GM19023 (cell line): ENCODE data around the gene DAB2IP.

Source experiments
- ATAC-seq: cut with Tn5 transposase; IDR thresholded peaks from one replicate; pipeline ENCODE4 v1.9.1; 2021; ENCODE audit warnings: mild to moderate bottlenecking, moderate library complexity; ENCODE audit not compliant: unreplicated experiment

Gene DAB2IP

DNA sequence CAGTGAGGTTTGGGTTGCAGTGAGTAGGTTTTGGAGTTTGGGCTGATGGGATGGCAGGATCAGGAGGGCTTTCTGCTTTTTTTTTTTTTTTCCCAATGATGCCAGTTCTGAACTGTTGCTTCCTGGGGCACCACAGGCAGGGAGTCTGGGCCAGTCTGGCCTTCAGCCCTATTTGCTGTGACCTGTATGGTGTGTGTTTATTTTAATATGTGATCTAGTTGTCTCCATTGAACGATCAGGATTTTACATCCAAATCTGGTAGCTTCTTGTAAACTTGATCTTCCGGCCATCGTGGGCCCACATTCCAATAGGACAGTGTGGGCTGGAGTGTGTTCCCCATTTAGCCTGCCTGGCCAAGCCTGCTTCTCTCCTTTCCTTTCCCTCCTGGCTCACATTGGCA, 25.8 kb upstream of the DAB2IP start:
- no peak for ATAC-seq

DNA sequence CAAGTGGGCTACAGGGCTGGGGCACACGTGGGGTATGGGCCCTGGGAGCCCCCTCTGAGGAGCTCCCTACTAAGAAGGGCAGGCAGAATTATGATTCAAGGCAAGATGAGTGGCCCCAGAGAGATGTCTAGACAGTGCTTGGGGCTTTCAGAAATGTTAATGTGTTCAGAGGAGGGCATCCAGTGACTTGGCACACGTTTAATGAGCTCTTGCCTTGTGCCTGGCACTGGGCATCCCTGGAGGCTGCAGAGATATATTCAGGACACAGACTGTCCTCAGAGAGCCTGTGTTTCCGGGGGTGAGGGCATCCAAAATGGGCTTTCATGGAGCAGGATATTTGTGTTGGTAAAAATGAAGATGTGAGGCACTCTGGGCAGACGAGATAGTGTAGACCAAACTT, 25.4 kb upstream of the DAB2IP start:
- no peak for ATAC-seq

DNA sequence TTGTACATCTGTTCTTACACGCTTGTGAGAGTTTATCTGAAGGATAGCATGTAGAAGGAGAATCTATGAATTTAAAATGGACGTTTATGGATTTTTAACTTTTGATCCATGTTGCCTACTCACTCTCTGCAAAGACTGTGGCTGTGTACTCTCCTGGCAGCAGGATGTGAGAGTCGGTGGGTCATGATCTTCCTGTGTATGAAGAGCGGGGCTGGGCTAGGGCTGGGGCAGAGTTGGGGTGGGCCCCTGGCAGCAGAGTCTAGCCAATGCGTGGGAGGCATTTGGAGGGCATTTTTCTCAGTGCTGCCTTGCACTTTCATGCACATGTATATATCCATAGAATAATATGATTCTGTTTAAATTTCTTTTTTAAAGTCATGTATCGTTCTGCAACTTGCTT, 24.0 kb upstream of the DAB2IP start:
- ATAC-seq, result no peak

DNA sequence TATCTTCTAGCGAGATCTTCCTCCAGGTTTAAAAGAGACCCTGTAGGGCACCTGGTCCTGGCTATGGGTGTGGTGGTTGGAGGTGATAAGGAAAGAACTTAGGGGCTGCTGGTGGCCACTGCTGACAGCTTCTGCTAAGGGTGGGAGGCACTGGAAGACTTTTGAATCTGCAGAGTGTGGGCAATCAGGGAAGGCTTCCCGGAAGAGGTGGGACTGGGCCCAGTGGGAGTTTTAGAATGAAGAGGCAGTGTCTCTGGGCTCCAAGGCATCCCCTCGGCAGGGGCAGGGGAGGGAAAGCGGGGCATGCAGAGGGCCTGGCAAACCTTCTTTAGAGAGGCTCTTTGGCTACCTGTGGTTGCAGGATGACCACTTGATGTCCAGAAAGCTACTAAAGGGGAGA, 23.0 kb upstream of the DAB2IP start:
- no peak for ATAC-seq

DNA sequence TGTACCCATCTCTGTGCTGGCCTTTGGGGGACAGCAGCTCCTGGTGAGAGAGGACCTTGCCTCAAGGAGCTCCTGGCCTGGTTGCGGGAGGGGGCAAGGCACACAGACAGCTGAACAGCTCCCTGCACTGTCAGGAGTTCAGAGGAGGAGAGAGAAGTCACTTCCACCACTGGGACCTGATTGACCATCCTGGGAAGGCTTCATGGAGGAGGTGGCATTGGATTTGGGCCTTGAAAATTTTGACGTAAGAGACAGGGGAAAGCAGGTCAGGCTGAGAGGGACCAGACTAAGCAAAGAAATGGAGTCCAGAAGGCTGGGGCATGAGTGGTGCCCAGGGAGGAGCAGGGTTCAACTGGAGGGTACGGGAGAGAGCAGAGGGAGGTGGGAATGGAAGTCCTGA, 20.3 kb upstream of the DAB2IP start:
- no peak for ATAC-seq

DNA sequence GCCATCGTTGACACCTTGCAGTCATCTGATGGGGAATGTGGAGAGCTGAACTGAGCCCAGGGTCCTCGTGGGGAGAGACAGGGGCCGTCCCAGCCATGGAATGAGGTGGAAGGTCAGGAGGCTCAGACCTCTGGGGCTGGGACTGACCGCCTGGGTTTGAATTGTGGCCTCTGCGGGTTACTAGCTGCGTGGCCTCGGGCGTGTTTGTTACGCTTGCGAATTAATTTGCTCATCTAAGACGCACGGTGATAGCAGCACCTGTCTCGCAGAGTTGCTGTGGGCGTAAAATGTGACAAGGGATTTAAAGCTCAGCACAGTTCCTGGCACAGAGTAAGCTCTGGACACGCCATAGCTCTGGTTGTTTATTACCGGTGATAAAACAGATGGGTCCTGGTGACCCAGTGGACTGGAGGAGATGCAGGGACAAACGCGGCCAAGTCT, 19.4 kb upstream of the DAB2IP start:
- ATAC-seq, result no peak

DNA sequence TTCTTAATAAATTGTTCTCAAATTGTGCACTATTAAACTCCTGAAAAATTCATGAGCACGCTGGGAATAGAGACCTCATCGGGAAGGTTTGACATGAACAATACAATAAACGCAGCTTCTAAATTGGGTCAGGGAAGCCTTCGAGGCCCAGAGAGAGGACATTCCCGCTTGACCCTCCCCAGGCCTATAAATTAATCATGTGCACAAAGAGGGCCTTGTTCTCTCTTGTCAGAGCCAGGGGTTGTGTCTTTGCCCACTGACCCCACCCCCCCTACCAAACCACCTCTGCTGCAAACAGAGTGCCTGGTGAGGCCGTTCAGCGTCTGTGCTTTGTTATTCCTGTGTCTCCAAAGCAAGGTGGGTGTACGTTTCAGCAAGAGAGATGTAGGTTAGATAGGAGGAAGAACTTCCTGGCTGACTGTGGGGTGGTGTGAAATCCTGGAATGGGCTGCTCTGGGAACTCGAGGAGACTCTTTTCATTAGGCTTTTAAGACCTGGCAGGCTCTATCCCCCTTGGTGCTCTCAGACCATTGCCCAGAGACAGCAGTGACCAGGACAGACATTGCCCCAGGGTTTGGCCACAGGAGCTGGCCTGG, 18.2 kb upstream of the DAB2IP start:
- ATAC-seq, result no peak

DNA sequence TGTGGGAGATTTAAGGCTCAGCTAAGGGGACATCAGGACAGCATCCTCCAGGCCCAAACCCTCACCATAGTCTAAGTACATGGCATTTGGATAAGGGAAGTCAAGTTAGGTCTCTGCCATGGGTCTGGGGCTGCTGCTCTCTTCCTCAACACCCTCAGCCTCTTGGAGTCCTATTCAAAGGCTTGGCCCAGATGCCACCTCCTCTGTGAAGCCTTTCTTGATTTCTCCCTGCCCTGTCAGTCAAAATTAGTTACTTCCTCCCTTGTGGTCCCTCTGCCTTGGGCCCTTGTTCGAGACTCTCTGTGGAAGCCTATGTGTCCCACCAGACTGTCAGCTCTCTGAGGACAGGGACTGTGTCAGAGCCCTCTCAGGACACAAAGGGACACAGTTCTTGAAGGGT, 17.7 kb upstream of the DAB2IP start:
- ATAC-seq, result no peak

DNA sequence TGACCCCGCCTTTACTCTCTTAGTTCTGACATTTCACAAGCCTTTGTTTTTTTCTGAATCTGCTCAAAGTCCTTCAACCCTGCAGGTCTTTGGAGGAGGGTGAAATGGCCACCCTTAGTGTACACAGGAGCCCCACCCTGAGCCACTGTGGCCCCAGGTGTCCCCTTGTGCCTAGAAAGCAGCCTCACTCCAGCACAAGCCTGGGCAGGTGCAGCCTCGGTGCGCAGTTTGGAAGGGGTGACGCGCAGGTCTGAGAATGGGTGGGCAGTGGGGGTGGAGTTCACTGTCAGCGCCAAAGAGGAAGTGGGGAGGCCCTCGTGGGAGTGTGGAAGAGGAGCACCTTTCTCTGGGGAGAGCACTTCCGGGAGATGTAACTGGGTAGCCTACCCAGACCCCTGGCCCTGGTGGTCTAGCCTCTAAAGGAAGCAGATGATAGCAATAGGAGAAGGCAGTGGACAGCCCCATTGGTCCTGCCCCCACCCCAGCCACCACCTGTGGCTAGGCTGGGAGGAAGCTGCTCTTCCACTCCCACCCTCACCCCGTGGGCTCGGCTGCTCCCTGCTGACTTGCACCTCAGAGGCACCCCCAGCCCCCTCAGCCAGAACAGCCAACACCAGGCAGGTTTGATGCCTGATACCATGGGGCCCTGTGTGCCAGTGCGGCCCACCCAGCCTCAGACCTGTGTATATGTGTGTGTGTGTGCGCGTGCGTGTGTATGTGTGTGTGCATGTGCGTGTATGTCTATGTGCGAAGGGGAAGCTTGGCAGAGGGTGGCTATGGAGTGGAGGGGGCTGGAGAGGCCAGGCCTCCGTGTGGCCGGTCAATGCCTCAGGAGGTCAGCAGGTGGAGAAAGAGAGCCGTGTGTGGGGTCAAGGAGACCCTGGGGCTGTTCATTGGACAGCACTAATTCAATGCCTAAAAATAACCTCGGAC, 16.8 kb upstream of the DAB2IP start:
- ATAC-seq, result no peak

DNA sequence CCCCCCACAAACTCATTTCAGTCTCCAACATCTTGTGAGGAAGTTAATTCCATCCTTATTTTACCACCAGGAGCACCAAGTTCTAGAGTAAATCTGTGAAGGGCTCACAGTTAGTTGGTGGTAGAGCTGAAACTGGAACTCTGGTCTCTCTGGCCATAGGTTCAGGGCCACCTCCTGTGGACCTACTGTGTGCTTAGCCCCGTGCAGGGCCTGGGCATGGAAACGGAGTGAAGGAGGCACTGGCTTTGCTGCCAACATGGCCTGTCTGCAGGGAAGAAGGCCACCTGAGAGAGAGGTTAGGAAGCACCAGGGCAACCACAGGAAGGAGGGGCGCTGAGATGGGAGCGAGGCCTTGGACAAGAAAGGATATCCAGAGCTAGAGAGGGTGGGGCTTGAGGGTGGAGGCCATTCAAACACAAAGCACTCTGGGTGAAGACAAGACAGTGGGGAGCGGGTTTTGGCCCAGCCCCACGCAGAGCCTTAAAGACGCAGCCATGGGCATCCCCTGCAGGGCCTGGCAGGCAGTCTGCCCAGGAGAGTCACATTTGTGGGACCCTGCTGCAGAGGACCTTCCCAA, 16.0 kb upstream of the DAB2IP start:
- no peak for ATAC-seq

DNA sequence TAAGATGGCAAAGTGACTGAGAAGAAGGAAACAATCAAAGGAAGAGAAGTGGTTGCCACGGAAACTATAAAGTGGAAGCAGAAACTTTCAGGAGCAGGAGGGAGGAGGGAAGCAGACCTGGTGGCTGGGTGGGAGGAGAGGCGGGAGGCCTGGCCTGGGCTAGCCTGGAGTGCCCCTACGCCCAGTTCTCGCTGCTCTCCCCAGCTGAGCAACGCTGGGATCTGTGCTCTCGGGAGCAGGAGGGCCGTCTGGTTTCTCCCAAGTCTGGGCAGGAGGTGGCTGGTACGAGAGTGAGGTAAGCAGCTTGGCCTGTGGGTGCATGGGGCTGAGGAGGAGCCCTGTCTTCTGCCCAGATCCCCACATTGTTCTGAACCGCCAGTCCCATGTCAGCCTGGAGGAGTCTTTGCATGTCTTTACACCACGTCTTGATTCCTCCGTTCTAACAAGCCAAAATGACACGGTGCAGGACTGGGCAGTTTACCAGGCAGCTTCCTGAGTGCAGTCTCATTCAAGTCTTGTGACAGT, 15.0 kb upstream of the DAB2IP start:
- no peak for ATAC-seq

DNA sequence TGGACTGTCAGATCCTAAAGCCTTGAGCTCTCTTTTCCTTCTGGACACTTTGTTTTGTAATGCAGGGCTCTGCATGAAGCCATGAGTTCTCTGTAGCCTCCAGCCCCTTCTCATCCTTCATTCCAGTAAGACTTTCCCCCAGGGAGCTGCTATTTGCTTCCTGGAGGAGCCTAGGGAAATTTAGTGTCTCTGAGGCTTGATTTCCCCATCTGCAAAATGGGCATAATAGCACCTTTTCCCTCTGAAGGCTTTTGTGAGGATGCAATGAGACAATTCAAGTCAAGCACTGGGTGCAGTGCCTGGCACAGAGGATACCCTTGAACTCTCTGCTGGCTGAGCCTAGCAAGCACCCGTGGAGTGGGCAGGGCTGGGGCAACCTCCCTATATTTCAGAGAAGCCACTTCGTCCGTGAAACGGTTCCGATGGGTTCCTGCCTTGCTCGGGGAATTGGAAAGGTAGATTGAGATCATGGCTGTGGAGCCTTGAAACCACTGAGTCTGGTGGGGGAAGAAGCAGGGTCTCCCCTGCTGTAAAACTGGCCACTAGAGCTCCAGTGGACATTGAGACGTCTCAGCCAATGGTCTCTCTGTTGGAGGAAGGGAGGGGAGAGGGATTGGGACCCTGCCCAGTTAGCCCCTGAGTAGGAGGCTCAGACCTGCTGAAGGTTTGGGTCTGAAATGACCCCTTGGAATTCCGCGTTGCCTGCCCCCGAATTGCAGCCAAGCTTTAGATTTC, 14.3 kb upstream of the DAB2IP start:
- ATAC-seq, result no peak

DNA sequence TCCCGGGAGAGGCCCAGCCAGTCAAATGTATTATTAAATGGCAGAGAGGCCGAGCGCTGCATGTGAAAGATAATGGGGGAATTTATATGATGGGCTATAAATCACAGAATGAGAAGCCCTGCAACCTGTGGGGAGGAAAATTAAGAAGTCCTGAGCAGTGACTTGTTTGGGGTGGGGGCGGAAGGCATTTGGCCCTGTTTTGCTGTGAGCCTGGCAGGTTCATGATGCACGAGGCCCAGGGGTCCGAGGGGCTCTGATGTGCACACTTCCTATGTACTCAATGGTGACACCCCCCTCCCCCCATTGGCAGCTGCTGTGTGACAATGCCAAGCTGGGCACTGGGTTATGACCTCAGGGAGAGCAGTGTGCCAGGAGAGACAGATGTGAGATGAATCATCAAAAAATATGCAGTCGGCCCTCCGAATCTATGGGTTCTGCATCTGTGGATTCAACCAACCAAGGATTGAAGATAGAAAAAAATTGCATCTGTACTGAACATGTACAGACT, 13.7 kb upstream of the DAB2IP start:
- ATAC-seq, result no peak

DNA sequence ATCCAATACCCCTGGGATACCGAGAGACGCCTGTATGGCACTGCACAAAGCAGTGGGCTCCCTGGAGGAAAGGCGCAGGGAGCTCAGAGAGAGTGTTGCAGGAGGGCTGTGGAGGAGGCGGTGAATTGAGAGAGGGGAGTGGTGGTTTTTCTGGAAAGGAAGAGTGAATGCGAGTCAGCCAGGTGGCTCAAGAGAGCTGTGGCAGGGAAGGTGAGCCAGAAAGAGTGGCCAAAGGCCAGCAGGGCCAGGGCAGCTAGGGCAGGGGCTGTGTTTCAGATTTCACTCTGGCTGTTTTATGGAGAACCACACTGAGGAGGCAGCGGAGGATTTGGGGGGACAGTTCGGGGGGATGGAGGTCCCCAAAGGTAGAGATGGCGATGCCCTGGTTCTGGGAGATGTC, 13.0 kb upstream of the DAB2IP start:
- no peak for ATAC-seq

DNA sequence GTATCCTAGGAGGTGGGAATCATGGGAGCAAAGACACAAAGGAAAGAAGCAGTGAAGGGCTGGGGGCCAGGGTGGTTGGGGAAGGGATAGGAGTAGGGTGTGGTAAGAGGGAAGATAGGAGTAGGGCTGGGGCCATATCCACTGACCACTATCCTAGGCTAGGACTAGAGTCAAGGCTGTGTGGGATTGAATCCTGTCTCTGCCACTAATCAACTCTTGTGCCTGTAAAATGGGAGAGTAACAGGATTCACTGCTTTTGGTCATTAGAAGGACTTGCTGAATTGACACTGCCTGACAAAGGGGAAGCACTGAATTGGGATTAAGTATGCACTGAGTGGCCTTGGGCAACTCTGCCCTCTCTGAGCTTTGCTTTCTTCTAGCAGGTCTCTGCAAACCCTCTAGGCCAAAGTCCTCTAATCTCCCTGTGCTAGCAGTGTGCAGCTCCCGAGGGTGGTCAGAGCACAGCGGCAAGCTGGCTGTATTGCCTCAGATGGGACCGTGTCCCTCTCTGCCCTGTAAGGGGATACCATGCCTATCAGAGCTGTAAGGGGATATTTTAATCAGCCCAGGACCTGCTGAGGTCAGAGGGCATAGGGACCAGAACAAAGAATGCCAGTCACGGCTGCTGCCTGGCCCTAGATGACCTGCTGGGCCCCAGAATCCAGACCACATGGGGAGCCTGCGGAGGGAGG, 12.4 kb upstream of the DAB2IP start:
- no peak for ATAC-seq

DNA sequence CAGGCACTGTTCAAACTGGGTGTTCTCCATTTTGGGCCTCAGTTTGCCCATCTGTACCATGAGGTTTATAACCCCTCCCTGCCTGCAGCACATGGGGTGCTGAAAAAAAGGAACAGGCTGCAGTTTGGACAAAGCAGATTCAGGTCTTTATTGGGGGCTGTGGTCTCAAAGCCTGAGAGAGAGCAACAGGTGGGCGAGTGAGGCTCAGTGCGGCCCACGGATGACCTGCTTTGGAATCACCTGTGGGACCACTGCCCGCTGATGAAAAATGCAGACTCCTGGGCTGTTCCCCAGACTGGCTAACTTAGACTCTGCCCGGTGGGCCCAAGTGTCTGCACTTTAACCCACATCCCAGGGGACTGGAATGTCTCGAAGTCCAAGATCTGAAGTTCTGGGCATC, 11.8 kb upstream of the DAB2IP start:
- no peak for ATAC-seq

DNA sequence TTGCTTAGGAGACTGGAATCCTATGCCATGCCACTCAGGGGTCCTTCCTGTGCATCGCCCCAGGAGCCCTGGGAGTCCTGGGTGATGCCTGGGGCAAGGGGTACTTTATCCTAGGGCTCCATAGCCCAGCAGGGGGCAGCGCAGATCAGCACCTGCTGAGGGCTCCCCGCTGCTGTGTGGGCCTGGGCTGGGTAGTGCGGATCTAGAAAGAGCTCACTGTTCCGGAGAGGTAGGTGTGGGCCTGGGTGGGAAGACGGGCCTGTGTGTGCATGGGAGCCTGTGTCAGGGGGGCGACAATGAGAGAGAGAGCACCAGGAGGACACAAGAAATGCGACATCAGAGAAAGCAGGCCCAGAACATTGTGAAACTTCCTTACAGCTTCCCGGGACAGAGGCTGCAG, 11.4 kb upstream of the DAB2IP start:
- ATAC-seq, result no peak

DNA sequence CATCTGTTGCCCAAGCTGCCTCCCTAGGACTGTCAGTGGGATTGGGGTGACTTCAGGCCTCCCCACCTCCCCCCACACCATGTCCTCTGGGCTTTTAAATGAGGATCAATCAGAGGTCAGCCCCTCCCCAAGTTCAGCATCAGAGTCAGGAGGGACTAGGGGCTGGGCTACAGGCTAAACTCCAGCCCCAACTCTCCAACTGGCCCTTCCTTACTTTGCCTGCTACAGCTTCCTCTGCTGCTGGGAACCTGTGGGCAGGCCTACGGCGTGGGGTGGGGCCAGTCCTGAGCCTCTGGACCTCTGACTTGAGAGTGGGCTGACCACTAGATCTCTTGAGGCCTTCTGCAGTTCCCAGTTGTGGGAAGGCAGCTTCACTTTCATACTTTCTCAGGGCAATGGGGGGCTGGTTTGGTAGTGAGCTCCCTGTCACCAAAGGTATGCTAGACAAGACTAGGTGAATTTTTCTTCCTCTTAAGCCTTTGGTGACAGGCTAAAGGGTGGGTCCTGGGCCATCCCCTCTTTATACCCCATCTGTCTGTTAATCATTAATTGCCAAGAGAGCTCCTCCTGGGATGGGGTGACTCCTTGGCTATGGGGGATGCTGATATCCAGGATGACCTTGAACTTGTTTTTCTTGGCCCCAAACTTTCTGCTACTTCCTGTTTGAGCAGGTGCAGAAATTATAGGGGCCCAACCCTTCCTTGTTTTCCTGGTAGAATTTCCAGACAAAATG, 10.8 kb upstream of the DAB2IP start:
- no peak for ATAC-seq

DNA sequence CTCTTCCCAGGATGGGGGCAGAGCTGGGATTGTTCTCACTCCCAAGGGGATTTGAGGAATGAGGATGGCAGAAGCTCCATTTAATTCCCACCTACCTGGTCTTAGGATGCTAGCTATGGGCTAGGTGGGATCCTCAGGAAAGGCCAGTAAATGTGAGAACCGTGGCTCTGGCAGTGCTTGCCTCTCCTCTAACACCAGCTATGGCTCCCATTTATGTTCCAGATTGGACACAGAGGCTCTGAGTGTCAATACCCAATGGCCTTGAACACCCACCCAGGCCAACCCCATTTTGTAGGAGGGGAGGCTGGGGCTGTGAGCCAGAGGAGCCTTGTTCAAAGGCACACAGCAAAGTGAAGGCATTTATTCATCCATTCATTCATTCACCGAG, 10.2 kb upstream of the DAB2IP start:
- ATAC-seq, result no peak

DNA sequence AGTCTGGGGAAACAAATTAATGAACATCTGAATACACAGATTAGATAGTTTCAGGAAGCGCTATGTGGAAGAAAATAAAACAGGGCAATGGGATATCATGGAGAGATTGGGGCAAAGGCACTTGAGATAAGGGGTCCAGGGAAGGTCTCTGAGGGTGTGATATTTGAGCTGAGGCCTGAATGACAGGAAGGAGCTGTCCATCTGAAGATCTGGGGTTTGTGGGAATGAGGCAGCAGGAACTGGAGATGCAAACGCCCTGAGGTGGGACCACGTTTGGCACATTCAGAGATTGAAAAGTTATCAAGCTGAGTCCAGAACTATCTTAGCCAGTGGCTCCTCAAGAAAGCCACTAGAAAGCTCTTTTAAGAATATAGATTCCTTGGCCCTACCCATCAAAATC, 8.7 kb upstream of the DAB2IP start:
- no peak for ATAC-seq
